ACHN (cell line): Measurements from ENCODE around the gene LILRB5.
"Not testable (repeated sequence)": the region's sequence is repeated elsewhere in the genome, so short reads cannot be mapped to it uniquely, and the experiment has no call there.

Experiments
- DNase-seq: peaks from one replicate; pipeline ENCODE4 v3.0.0-alpha.2; 2015
- in situ Hi-C: cut with HindIII; loops from 2 replicates; pipeline ENCODE4 v1.10.0; 2017; ENCODE audit warnings: low sequenced_read_pairs, low pct_ligation_motif_present, low pct_unique_long_range_greater_than_20kb

Gene LILRB5

GRCh38 chr19:54278571-54279195, 21.6 kb upstream of the LILRB5 start:
- in situ Hi-C loops, DNase-seq: not testable (repeated sequence)

GRCh38 chr19:54278056-54278455, 21.0 kb upstream of the LILRB5 start:
- DNase-seq, in situ Hi-C loops: not testable (repeated sequence)

GRCh38 chr19:54277111-54277615, 20.1 kb upstream of the LILRB5 start:
- in situ Hi-C loops, DNase-seq: not testable (repeated sequence)

- DNase-seq, result no peak
- in situ Hi-C loops, result no loop called here
Measured at GRCh38 chr19:54275951-54276350, 18.9 kb upstream of the LILRB5 start.

GRCh38 chr19:54274516-54274915, 17.4 kb upstream of the LILRB5 start:
- in situ Hi-C loops, DNase-seq: not testable (repeated sequence)

- no peak for DNase-seq
- in situ Hi-C loops, result no loop called here
Measured at GRCh38 chr19:54273821-54274220, 16.7 kb upstream of the LILRB5 start.

- DNase-seq, in situ Hi-C loops: not testable (repeated sequence)
Measured at GRCh38 chr19:54272181-54272580, 15.1 kb upstream of the LILRB5 start.

GRCh38 chr19:54271587-54271986, 14.5 kb upstream of the LILRB5 start:
- DNase-seq, in situ Hi-C loops: not testable (repeated sequence)

- in situ Hi-C loops, result no loop called here
- DNase-seq, result no peak
Measured at GRCh38 chr19:54271106-54271505, 14.0 kb upstream of the LILRB5 start.

- in situ Hi-C loops, result no loop called here
- no peak for DNase-seq
Measured at GRCh38 chr19:54268936-54269335, 11.9 kb upstream of the LILRB5 start.

- peak; percentile 64 for DNase-seq
- in situ Hi-C loops, result no loop called here
Measured at GRCh38 chr19:54266133-54266532, 9.1 kb upstream of the LILRB5 start.

GRCh38 chr19:54262470-54262869, 5.4 kb upstream of the LILRB5 start:
- DNase-seq, result no peak
- in situ Hi-C loops, result no loop called here

GRCh38 chr19:54262066-54262465, 5.0 kb upstream of the LILRB5 start:
- in situ Hi-C loops, result no loop called here
- DNase-seq, result no peak

GRCh38 chr19:54256250-54257115, 590 bp downstream of the LILRB5 start:
- no peak for DNase-seq
- in situ Hi-C loops, result no loop called here

- in situ Hi-C loops, result no loop called here
- no peak for DNase-seq
Measured at GRCh38 chr19:54255105-54255775, 1.8 kb downstream of the LILRB5 start.

GRCh38 chr19:54254195-54254906, 2.7 kb downstream of the LILRB5 start:
- DNase-seq, result no peak
- in situ Hi-C loops, result no loop called here

- in situ Hi-C loops, result no loop called here
Measured at GRCh38 chr19:54253331-54254194, 3.5 kb downstream of the LILRB5 start.

GRCh38 chr19:54252845-54253244, 4.2 kb downstream of the LILRB5 start:
- in situ Hi-C loops, result no loop called here
- DNase-seq, result no peak

More at GRCh38 chr19:54253331-54254194, 3.5 kb downstream of the LILRB5 start:
- no peak for DNase-seq
